Type B pancreatic cell (in vitro differentiated cells): ENCODE data around the gene PLCB1. TPM values are rescaled to one million over a fixed set of nuclear protein-coding genes. Genes with fewer than 3 reads are reported as not detected.

Experiments
- DNase-seq: peaks from one replicate; pipeline ENCODE4 v3.0.0; 2021; ENCODE audit warnings: mixed read lengths; ENCODE audit not compliant: unreplicated experiment; ENCODE audit errors: extremely low spot score
- H3K27ac Mint-ChIP-seq: 2 replicates; pipeline ENCODE4 v1.8.0; 2021; ENCODE audit warnings: mild to moderate bottlenecking, mixed read lengths
- H3K27me3 Mint-ChIP-seq: 2 replicates; pipeline ENCODE4 v1.8.0; 2021; ENCODE audit warnings: mixed read lengths
- H3K36me3 Mint-ChIP-seq: 2 replicates; pipeline ENCODE4 v1.8.0; 2021; ENCODE audit warnings: mixed read lengths
- H3K4me1 Mint-ChIP-seq: one replicate; pipeline ENCODE4 v1.8.0; 2021; ENCODE audit warnings: mixed read lengths; ENCODE audit not compliant: unreplicated experiment
- H3K4me3 Mint-ChIP-seq: 2 replicates; pipeline ENCODE4 v1.8.0; 2021; ENCODE audit warnings: mild to moderate bottlenecking, mixed read lengths
- H3K9me3 Mint-ChIP-seq: 2 replicates; pipeline ENCODE4 v1.8.0; 2021; ENCODE audit warnings: mixed read lengths
- CTCF ChIP-seq: fragments of 200-600 bp; sonication (generic); conservative IDR thresholded peaks from 2 replicates; pipeline ENCODE4 v1.5.0; 2021; ENCODE audit warnings: antibody characterized with exemption, mild to moderate bottlenecking
- total RNA-seq: library from RNA; stranded (reverse); gene quantifications from 2 replicates; pipeline ENCODE4 v1.2.1, GENCODE V29; 2021; ENCODE audit warnings: low replicate concordance

Gene PLCB1
- total RNA-seq, 1 donor from 2014 or later, result 17.9 TPM

- DNase-seq, result no peak
- no peaks in the 10 kb centered on the region for H3K36me3 Mint-ChIP-seq
- H3K4me1 Mint-ChIP-seq, result peaks cover 9% of the 10 kb centered on the region
- TF ChIP-seq CTCF, result no peak
- peaks cover 17% of the 10 kb centered on the region for H3K27me3 Mint-ChIP-seq
- peak overlapping the region; percentile 52 for H3K27ac Mint-ChIP-seq
- H3K9me3 Mint-ChIP-seq, result peaks cover 3% of the 10 kb centered on the region
- no peak overlapping the region for H3K4me3 Mint-ChIP-seq
Measured at GRCh38 chr20:8542110-8542486, 410.0 kb downstream of the PLCB1 start.

GRCh38 chr20:8545212-8545611 lies 413.1 kb downstream of the PLCB1 start:
- no peak overlapping the region for H3K4me3 Mint-ChIP-seq
- no peaks in the 10 kb centered on the region for H3K36me3 Mint-ChIP-seq
- peaks cover 9% of the 10 kb centered on the region for H3K4me1 Mint-ChIP-seq
- H3K9me3 Mint-ChIP-seq, result no peaks in the 10 kb centered on the region
- DNase-seq, result no peak
- H3K27me3 Mint-ChIP-seq, result peaks cover 15% of the 10 kb centered on the region
- H3K27ac Mint-ChIP-seq, result no peak overlapping the region
- no peak for TF ChIP-seq CTCF

GRCh38 chr20:8547035-8547650 lies 415.1 kb downstream of the PLCB1 start:
- H3K4me1 Mint-ChIP-seq, result no peaks in the 10 kb centered on the region
- TF ChIP-seq CTCF, result no peak

DNA sequence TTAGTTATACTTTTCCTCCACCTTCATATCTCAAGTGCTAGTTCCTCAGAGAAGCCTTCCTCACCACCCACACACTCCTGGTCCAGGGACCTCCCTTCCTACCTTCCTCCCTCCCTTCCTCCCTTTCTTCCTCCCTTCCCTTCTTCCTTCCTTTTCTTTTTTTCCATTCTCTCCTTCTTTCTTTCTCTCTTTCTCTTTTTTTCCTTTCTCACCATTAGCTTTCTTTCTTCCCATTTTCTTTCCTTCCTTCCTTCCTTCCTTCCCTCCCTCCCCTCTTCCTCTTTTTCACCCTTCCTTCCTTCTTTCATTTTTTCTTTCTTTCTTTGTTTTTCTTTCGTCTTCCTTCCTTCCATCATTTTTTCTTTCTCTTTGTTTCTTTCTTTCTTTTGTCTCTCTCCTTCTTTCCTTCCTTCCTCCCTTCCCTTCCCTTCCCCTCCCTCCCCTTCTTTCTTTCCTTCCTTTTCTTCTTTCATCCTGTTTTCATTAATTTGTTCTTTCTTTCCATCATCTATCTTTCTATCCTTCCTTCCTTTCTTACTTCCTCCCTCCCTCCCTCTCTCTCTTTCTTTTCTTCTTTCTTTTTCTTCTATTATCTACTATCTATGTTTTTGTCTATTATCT lies 416.0 kb downstream of the PLCB1 start:
- DNase-seq, result no peak
- peaks cover 4% of the 10 kb centered on the region for H3K27me3 Mint-ChIP-seq
- no peaks in the 10 kb centered on the region for H3K36me3 Mint-ChIP-seq
- H3K27ac Mint-ChIP-seq, result no peak overlapping the region
- TF ChIP-seq CTCF, result no peak
- no peak overlapping the region for H3K4me3 Mint-ChIP-seq
- no peaks in the 10 kb centered on the region for H3K4me1 Mint-ChIP-seq
- no peaks in the 10 kb centered on the region for H3K9me3 Mint-ChIP-seq

More at GRCh38 chr20:8547035-8547650, 415.1 kb downstream of the PLCB1 start:
- Mint-ChIP-seq H3K27ac (no peak overlapping the region), H3K36me3 (no peaks in the 10 kb centered on the region), H3K4me3 (no peak overlapping the region), H3K27me3 (peaks cover 7% of the 10 kb centered on the region), H3K9me3 (no peaks in the 10 kb centered on the region)
- DNase-seq, result no peak

GRCh38 chr20:8549192-8549591 lies 417.1 kb downstream of the PLCB1 start:
- peaks cover 3% of the 10 kb centered on the region for H3K27me3 Mint-ChIP-seq
- no peaks in the 10 kb centered on the region for H3K4me1 Mint-ChIP-seq
- H3K36me3 Mint-ChIP-seq, result no peaks in the 10 kb centered on the region
- no peak for DNase-seq
- H3K4me3 Mint-ChIP-seq, result no peak overlapping the region
- H3K27ac Mint-ChIP-seq, result no peak overlapping the region
- H3K9me3 Mint-ChIP-seq, result no peaks in the 10 kb centered on the region
- TF ChIP-seq CTCF, result no peak
